NCI-H774 (cell line): ENCODE results near the gene ERH.
"Not testable (repeated sequence)": the region's sequence is repeated elsewhere in the genome, so short reads cannot be mapped to it uniquely, and the experiment has no call there.

Source experiments
- DNase-seq: peaks from one replicate; lab custom pipeline; 2025; lab: John Stamatoyannopoulos, UW

Gene ERH

GRCh38 chr14:69398053-69398817 lies at the start of gene ERH, which contains the start of gene SLC39A9:
TSS of gene ERH (minus strand) at chr14:69398299. CDS start at chr14:69398233, 66 bp downstream.
TSS of gene SLC39A9 (plus strand) at chr14:69398692. CDS start at chr14:69399370, 678 bp downstream.
- DNase-seq = peak; percentile 87

- no peak for DNase-seq
These were observed 45.3 kb upstream of the ERH start for GRCh38 chr14:69443296-69443805.

DNA sequence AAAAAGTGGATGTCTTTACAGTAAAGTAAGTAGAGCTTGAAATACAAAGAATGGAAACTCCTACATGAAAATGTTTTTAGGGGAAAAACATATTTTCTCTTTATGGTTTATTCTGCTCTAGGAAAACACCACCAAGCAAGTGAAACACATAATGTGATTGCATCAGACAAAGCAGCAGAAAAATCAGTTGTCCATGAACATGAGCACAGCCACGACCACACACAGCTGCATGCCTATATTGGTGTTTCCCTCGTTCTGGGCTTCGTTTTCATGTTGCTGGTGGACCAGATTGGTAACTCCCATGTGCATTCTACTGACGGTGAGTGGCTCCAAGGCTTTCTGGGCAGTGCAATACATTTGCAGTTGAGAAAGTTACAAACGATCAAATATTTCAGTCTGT lies 43.8 kb upstream of the ERH start:
- no peak for DNase-seq

GRCh38 chr14:69439521-69440270 lies 41.6 kb upstream of the ERH start:
- no peak for DNase-seq

DNA sequence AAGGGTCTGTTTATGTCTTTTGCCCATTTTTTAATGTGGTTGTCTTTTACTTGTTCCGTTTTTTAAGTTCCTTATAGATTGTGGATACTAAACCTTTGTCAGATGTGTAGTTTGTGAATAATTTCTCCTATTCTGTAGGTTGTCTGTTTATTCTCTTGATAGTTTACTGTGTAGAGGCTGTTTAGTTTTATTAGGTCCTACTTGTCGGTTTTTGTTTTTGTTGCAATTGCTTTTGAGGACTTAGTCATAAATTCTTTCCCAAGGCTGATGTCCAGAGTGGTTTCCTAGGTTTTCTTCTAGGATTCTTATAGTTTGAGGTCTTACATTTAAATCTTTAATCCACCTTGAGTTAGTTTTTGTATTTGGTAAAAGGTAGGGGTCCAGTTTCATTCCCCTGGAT lies 34.3 kb upstream of the ERH start:
- DNase-seq = no peak

- DNase-seq = no peak
These were observed 32.3 kb upstream of the ERH start for GRCh38 chr14:69430306-69430939.

GRCh38 chr14:69429643-69430042 lies 31.5 kb upstream of the ERH start:
- no peak for DNase-seq

DNA sequence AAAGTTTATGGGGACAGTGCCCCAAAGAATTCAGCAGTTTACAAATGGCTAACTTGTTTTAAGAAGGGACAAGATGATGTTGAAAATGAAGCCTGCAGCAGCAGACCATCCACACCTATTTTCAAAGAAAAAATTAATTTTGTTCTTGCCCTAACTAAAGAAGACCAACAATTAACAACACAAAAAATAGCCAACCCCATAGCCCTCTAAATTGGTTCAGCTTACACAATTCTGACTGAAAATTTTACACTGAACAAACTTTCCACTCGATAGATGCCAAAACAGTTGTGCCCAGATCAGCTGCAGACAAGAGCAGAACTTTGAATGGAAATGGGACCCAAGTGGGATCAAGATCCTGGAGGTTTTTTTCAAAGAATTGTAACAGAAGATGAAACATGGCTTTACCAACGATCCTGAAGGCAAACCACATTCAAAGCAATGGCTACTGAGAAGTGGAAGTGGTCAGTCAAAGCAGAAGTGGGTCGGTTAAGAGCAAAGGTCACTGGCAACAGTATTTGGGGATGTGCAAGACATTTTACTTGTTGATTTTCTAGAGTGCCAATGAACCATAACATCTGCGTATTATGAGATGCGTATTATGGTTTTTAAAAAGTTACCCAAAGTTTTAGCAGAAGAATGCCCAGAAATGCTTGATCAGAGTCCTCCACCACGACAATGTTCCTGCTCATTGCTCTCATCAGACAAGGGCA lies 30.3 kb upstream of the ERH start:
- no peak for DNase-seq

DNA sequence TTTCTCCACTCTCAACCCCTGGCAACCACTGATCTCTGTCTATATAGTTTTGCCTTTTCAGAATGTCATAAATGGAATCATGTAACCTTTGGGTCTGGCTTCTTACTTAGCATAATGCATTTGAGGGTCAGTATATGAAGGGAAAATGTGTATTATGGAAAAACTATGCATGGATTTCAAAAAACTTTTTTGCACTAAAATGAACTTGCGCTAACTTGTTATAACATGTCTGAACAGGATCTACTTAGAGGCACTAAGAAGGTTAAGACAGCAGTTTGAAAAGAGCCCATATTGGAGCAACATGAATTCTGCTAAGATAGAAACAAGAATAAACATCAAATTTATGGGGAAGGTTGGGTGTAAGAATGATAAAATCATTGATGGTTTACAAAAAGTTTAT lies 29.5 kb upstream of the ERH start:
- DNase-seq = no peak

- DNase-seq = no peak
These were observed 26.2 kb upstream of the ERH start for GRCh38 chr14:69424149-69424923.

- DNase-seq = no peak
These were observed 25.2 kb upstream of the ERH start for GRCh38 chr14:69423279-69423678.

GRCh38 chr14:69416087-69416486 lies 18.0 kb upstream of the ERH start:
- DNase-seq = not testable (repeated sequence)

GRCh38 chr14:69413483-69413882 lies 15.4 kb upstream of the ERH start:
- DNase-seq = no peak

GRCh38 chr14:69408331-69408960 lies 10.3 kb upstream of the ERH start:
- DNase-seq = no peak

GRCh38 chr14:69405762-69406161 lies 7.7 kb upstream of the ERH start:
- DNase-seq = no peak

DNA sequence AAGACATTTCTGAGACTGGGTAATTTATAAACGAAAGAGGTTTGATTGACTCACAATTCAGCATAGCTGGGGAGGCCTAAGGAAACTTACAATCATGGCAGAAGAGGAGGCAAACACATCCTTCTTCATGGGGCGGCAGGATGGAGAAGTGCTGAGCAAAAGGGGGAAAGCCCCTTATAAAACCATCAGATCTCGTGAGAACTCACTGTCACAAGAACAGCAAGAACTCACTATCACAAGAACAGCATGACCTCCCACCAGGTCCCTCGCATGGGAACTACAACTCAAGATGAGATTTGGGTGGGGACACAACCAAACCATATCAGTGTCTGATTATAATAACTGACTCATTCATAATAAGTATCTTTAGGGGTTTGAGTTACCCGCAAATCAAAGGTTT lies 6.8 kb upstream of the ERH start:
- no peak for DNase-seq

DNA sequence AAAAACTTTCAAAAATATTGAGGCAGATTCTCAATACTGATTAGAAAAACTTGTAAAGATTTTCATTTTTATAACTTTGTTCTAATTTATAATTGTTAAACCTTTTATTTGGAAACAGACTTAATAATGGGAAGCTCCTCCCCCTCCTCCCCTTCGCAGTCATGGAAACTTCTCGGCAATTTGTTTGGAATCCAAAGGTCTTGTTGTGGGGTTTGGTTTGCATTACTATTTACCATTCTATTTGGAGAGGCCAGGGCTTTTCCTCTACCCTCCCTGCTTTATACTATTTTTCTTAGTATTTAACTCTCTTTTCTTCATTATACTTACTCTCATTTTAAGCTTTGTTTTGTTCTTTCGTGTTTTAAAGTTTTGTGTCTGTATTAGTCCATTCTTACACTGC lies 6.4 kb upstream of the ERH start:
- no peak for DNase-seq

- no peak for DNase-seq
These were observed 3.7 kb upstream of the ERH start for GRCh38 chr14:69401841-69402240.

DNA sequence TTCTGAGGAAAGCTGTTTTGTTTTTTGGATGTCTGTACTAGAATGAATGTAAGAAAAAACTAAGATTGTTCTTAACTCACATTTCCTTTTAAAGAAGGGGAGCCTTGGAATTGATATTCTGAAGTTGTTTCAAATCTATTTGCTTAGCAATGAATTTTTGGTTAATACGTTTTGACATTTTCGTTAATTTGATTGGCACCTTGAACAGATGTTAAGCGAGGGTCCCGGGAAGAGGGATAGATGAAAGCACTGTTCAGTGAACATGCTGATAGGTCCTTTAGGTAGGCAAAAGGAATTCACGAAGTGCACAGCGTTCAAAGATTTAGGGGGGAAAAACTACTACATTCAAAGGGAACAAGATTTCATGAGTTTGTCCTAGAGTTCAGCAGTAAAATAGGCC lies 2.1 kb upstream of the ERH start:
- no peak for DNase-seq

DNA sequence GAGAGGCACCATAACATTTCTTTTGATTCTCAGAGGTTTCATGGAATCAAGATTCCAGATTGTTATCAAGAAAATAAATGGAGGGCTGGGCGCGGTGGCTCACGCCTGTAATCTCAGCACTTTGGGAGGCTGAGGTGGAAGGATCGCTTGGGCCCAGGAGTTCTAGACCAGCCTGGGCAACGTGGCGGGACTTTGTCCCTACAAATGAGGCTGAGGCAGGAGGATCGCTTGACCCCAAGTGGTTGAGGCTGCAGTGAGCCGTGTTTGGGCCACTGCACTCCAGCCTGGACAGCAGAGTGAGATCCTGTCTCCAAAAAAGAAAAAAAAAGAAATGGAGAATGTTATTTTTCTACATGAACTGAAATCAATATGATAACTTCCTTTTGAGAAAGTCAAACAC lies 1.7 kb upstream of the ERH start:
- DNase-seq = no peak

GRCh38 chr14:69398818-69399210 lies 715 bp upstream of the ERH start:
- no peak for DNase-seq
